Liver (tissue), 3 donors: ENCODE measurements around the gene KIAA1217.

Experiments used
- GABPA ChIP-seq, 2 donors: IDR thresholded peaks in 1 of 2; conservative IDR thresholded peaks in 1 of 2; 2 replicates each; pipeline ENCODE4 v1.6.1; 2016; ENCODE audit warnings: antibody characterized with exemption in 2 of 2, mild to moderate bottlenecking in 1 of 2, moderate library complexity in 1 of 2
- RXRA ChIP-seq, 2 donors: IDR thresholded peaks; 2 replicates each; pipeline ENCODE4 v1.6.1; 2017 to 2018; ENCODE audit warnings: antibody characterized with exemption in 2 of 2, mild to moderate bottlenecking in 1 of 2
- SP1 ChIP-seq: IDR thresholded peaks from 2 replicates; pipeline ENCODE4 v1.6.1; 2018; ENCODE audit warnings: antibody characterized with exemption, mild to moderate bottlenecking
- TF ChIP-seq, protein P1 (sequence below): fragments of 150-350 bp; IDR thresholded peaks from 2 replicates; pipeline ENCODE4 v1.5.1; 2017; ENCODE audit warnings: improper control_type of control experiment, low read depth, low read length; ENCODE audit not compliant: missing input control
- donor health status: healthy.
- donor health status: healthy.

DNA sequence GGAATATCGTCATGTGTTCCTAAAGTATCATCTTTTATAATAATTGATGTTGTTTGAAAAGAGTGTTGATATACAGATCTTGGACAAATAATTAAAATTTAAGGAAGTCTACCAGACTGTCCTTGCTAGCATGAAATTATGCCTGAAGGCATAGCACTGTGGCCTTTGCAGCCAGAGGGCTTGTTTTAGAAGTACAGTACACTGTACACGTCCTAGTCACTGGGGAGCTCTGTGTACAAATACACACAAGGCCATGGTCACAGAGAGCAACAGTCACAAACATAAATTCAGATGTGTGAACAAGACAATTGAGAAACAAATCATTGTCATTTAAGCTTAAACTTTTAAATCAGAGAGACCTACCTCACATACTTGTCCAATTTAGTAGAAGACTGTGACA is 133.0 kb downstream of the KIAA1217 start:
- TF ChIP-seq SP1 (no peak), GABPA (IDR thresholded peaks at IDR 0.05 in 1 of 2, conservative IDR thresholded peaks at IDR 0.05 in 1 of 2) (no peak), RXRA (IDR thresholded peaks at IDR 0.05) (no peak)
- TF ChIP-seq, protein P1, sequence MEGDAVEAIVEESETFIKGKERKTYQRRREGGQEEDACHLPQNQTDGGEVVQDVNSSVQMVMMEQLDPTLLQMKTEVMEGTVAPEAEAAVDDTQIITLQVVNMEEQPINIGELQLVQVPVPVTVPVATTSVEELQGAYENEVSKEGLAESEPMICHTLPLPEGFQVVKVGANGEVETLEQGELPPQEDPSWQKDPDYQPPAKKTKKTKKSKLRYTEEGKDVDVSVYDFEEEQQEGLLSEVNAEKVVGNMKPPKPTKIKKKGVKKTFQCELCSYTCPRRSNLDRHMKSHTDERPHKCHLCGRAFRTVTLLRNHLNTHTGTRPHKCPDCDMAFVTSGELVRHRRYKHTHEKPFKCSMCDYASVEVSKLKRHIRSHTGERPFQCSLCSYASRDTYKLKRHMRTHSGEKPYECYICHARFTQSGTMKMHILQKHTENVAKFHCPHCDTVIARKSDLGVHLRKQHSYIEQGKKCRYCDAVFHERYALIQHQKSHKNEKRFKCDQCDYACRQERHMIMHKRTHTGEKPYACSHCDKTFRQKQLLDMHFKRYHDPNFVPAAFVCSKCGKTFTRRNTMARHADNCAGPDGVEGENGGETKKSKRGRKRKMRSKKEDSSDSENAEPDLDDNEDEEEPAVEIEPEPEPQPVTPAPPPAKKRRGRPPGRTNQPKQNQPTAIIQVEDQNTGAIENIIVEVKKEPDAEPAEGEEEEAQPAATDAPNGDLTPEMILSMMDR: no peak
